Measurements from ENCODE around the gene CACNB2. TPM values are rescaled to one million over a fixed set of nuclear protein-coding genes. Genes with fewer than 3 reads are reported as not detected.

Gene CACNB2
- total RNA-seq, 1 donor from 2014 or later: 0.43 TPM

DNA sequence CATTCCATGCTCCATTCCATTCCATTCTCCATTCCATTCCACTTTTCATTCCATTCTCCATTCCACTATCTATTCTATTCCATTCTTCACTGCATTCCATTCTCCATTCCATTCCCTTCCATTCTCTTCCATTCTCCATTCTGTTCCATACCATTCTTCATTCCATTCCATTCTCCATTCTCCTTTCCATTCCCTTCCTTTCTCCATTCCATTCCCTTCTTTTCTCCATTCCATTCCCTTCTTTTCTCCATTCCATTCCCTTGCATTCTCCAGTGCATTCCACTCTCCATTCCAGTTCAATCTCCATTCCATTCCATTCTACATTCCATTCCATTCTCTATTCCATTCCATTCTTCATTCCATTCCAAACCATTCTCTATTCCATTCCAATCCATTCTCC lies 430.9 kb downstream of the CACNB2 start:
- no peak overlapping the region for H3K4me3 Mint-ChIP-seq (ENCODE audit: unreplicated experiment)
- DNase-seq (ENCODE audit: extremely low spot score, unreplicated experiment): no peak
- TF ChIP-seq, protein P1, sequence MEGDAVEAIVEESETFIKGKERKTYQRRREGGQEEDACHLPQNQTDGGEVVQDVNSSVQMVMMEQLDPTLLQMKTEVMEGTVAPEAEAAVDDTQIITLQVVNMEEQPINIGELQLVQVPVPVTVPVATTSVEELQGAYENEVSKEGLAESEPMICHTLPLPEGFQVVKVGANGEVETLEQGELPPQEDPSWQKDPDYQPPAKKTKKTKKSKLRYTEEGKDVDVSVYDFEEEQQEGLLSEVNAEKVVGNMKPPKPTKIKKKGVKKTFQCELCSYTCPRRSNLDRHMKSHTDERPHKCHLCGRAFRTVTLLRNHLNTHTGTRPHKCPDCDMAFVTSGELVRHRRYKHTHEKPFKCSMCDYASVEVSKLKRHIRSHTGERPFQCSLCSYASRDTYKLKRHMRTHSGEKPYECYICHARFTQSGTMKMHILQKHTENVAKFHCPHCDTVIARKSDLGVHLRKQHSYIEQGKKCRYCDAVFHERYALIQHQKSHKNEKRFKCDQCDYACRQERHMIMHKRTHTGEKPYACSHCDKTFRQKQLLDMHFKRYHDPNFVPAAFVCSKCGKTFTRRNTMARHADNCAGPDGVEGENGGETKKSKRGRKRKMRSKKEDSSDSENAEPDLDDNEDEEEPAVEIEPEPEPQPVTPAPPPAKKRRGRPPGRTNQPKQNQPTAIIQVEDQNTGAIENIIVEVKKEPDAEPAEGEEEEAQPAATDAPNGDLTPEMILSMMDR (IDR thresholded peaks at IDR 0.05): no peak
- no peaks in the 10 kb centered on the region for H3K27me3 Mint-ChIP-seq (ENCODE audit: unreplicated experiment)
- no peaks in the 10 kb centered on the region for H3K9me3 Mint-ChIP-seq (ENCODE audit: unreplicated experiment)
- H3K27ac Mint-ChIP-seq (ENCODE audit: unreplicated experiment): no peak overlapping the region
- no peaks in the 10 kb centered on the region for H3K36me3 Mint-ChIP-seq (ENCODE audit: unreplicated experiment)
- H3K4me1 Mint-ChIP-seq (ENCODE audit: unreplicated experiment): no peaks in the 10 kb centered on the region

DNA sequence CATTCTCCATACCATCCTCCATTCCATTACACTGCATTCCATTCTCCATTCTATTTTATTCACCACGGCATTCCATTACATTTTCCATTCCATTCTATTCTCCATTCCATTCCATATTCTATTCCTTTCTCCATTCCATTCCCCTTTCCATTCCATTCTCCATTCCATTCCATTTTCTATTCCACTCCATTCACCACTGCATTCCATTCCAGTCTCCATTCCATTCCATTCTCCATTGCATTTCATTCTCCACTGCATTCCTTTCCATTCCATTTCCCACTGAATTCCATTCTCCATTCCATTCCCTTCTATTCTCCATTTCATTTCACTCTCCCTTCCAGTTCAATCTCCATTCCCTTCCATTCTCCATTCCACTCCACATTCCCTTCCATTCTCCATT lies 431.6 kb downstream of the CACNB2 start:
- Mint-ChIP-seq H3K4me3 (ENCODE audit: unreplicated experiment) (no peak overlapping the region), H3K4me1 (ENCODE audit: unreplicated experiment) (no peaks in the 10 kb centered on the region), H3K36me3 (ENCODE audit: unreplicated experiment) (no peaks in the 10 kb centered on the region), H3K27me3 (ENCODE audit: unreplicated experiment) (no peaks in the 10 kb centered on the region), H3K9me3 (ENCODE audit: unreplicated experiment) (peaks cover 3% of the 10 kb centered on the region), H3K27ac (ENCODE audit: unreplicated experiment) (no peak overlapping the region)
- DNase-seq (ENCODE audit: extremely low spot score, unreplicated experiment): no peak
- TF ChIP-seq, protein P1 (IDR thresholded peaks at IDR 0.05): no peak

DNA sequence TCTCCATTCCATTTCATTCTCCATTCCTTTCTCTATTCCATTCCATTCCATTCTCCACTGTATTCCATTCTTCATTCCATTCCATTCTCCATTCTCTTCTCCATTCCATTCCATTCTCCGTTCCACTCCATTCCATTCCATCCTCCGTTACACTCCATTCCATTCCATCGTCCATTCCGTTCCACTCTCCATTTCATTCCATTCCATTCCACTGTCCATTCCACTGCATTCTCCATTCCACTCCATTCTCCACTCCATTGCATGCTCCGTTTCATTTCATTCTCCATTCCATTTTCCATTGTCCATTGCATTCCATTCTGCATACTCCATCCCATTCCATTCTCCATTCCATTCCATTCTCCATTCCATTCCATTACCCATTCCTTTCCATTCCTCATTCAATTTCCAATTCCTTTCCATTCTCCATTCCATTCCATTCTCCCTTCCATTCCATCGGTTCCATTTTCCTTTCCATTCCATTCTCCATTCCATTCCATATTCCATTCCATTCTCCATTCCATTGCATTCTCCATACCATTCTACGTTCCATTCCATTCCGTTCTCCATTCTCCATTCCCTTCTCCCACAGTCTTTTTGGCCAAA lies 432.8 kb downstream of the CACNB2 start:
- peaks cover 12% of the 10 kb centered on the region for H3K9me3 Mint-ChIP-seq (ENCODE audit: unreplicated experiment)
- peaks cover 7% of the 10 kb centered on the region for H3K36me3 Mint-ChIP-seq (ENCODE audit: unreplicated experiment)
- H3K4me1 Mint-ChIP-seq (ENCODE audit: unreplicated experiment): no peaks in the 10 kb centered on the region
- TF ChIP-seq, protein P1 (IDR thresholded peaks at IDR 0.05): no peak
- no peak for DNase-seq (ENCODE audit: extremely low spot score, unreplicated experiment)
- no peak overlapping the region for H3K4me3 Mint-ChIP-seq (ENCODE audit: unreplicated experiment)
- no peak overlapping the region for H3K27ac Mint-ChIP-seq (ENCODE audit: unreplicated experiment)
- H3K27me3 Mint-ChIP-seq (ENCODE audit: unreplicated experiment): no peaks in the 10 kb centered on the region

DNA sequence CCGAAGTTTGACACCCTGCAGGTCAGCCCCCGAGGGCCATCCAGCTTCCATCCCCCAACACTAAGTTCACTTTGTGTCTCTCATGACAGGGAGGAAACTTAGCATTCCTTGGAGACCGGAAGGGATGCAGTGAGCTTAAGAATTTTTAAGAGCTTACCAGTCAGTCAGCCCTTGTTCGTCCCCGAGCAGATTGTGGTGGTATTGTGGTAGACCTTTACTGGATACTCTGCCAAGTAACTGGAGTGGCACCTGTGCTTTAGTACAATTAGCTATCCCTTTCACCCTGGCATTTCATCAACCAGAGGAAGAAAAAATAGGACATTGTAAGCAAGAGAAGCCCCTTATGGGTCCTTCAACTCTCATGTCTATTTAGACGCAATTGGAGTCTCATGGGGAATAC lies 436.4 kb downstream of the CACNB2 start:
- Mint-ChIP-seq H3K27ac (ENCODE audit: unreplicated experiment) (no peak overlapping the region), H3K4me3 (ENCODE audit: unreplicated experiment) (no peak overlapping the region), H3K9me3 (ENCODE audit: unreplicated experiment) (peaks cover 18% of the 10 kb centered on the region), H3K27me3 (ENCODE audit: unreplicated experiment) (no peaks in the 10 kb centered on the region), H3K4me1 (ENCODE audit: unreplicated experiment) (no peaks in the 10 kb centered on the region), H3K36me3 (ENCODE audit: unreplicated experiment) (peaks cover 23% of the 10 kb centered on the region)
- TF ChIP-seq, protein P1 (IDR thresholded peaks at IDR 0.05): no peak
- DNase-seq (ENCODE audit: extremely low spot score, unreplicated experiment): no peak

DNA sequence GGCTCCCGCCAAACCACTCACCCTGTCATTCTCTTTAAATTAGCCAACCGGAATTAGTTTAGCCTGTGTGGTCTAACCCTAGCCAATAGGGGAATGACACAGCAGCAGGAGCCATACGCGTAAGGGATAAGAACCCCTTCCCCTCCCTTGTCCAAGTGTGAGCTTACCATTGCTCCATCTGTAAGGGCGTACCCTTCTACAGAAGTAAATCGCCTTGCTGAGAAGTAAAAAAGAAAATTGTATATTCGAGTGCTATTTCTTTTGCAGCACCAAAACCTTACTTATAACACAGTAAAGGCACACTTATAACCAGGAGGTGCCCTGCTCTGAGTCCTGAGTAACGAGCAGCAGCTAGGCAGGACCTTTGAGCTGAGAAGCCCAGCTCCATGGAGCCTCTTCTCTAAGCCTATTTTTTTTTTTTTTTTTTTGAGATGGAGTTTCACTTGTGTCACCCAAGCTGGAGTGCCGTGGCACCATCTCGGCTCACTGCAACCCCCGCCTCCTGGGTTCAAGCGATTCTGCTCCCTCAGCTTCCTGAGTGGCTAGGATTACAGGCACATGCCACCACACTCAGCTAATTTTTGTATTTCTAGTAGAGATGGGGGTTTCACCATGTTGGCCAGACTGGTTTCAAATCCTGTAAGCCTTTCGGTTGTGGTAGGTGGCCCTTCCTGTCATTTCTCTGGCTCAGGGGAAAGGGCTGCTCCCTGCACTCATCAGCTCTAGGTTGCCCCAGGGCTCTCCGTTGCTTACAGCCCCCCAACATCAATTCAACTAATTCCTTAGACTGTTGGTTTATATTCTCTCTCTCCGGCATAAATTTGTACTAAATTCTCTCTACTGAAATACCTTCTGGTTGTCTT lies 437.8 kb downstream of the CACNB2 start:
- no peak overlapping the region for H3K4me3 Mint-ChIP-seq (ENCODE audit: unreplicated experiment)

More for the DNA sequence above, 437.8 kb downstream of the CACNB2 start:
- Mint-ChIP-seq H3K27ac (ENCODE audit: unreplicated experiment) (no peak overlapping the region), H3K9me3 (ENCODE audit: unreplicated experiment) (peaks cover 18% of the 10 kb centered on the region), H3K4me1 (ENCODE audit: unreplicated experiment) (no peaks in the 10 kb centered on the region), H3K27me3 (ENCODE audit: unreplicated experiment) (no peaks in the 10 kb centered on the region), H3K36me3 (ENCODE audit: unreplicated experiment) (peaks cover 29% of the 10 kb centered on the region)
- no peak for DNase-seq (ENCODE audit: extremely low spot score, unreplicated experiment)
- TF ChIP-seq, protein P1 (IDR thresholded peaks at IDR 0.05): no peak
